A673 (cell line): ENCODE data around the gene MISP3.

ENCODE experiments used
- CTCF ChIP-seq: fragments of 300-800, 200-600 bp; sonication (generic); conservative IDR thresholded peaks from 2 replicates; pipeline ENCODE4 v1.5.1; 2017; ENCODE audit warnings: low read depth, mild to moderate bottlenecking, antibody characterized with exemption, low read length, moderate library complexity, mixed read lengths
- EZH2 ChIP-seq: fragments of 200-600 bp; sonication (generic); IDR thresholded peaks from 2 replicates; pipeline ENCODE4 v1.6.1; 2017; ENCODE audit warnings: borderline replicate concordance, low read depth, mild to moderate bottlenecking, mixed read lengths, antibody characterized with exemption, low read length; ENCODE audit not compliant: poor library complexity, severe bottlenecking

GRCh38 chr19:14115756-14116155 lies 43.2 kb downstream of the MISP3 start:
- TF ChIP-seq CTCF (no peak), EZH2 (no peak)
